ENCODE measurements around the gene HNRNPU. TPM values are rescaled to one million over a fixed set of nuclear protein-coding genes. Genes with fewer than 3 reads are reported as not detected.
A peak's percentile ranks its signal among the peaks of the same experiment; 100 is the strongest.

The HNRNPU gene
- total RNA-seq, 1 experiment from 2014 or later = 536 TPM

DNA sequence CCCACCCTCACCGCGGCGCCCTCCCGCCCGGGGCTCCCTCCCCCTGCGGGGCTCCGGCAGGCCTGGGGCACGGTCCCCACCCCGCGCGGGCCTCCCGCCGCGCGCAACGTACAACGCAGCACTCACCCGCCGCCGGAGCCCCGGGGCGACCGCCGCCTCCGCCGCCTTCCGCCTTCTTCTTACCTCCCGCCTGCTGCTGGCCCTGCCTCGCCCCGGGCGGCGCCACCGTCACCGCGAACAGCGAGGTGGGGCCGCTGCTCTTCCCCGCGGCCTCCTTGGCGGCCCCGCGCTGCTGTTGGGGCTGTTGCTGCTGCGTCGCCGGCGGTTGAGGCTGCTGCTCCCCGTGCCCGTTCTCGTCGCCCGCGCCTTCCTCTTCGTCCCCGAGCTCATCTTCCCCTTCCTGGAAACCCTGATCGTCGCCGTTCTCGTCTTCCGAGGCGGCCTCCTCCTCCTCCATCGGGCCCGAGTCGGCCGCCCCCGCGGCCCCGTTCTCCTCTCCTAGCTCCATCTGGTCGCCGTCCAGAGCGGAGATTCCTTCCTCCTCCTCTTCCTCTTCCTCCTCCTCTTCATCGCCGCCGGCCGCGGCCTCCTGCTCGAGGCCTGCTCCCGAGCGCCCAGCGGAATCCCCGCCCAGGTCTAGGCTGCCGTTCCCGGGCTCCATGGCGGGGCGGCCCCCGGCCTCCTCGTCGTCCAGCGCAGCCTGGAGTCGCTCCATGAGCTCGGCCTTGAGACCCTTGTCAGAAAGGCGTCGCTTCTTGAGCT lies 671 bp downstream of the HNRNPU start:
- peak overlapping the region; percentile 87 for H3K4me3 Mint-ChIP-seq
- no peaks in the 10 kb centered on the region for H3K27me3 Mint-ChIP-seq (ENCODE audit: low read depth)
- POLR2A ChIA-PET = interaction anchor here (0.5 to 5.4 kb wide), 9 partner anchors 11 to 179 kb away, joined by 3 to 37 read pairs (median 3); partner anchors contain the start of gene COX20
- no peak for TF ChIP-seq CREB1 (CRISPR knock-in tag; IDR thresholded peaks at IDR 0.05)
- 0 out of 2 replicates have a peak, but pooled peaks have one; percentile 5 for TF ChIP-seq ZNF317 (CRISPR knock-in tag; IDR thresholded peaks at IDR 0.05; ENCODE audit: borderline replicate concordance, low read depth)
- TF ChIP-seq ZNF263 (CRISPR knock-in tag; IDR thresholded peaks at IDR 0.05; ENCODE audit: low read depth) = 0 out of 2 replicates have a peak, but pooled peaks have one; percentile 9
- TF ChIP-seq, protein P1, sequence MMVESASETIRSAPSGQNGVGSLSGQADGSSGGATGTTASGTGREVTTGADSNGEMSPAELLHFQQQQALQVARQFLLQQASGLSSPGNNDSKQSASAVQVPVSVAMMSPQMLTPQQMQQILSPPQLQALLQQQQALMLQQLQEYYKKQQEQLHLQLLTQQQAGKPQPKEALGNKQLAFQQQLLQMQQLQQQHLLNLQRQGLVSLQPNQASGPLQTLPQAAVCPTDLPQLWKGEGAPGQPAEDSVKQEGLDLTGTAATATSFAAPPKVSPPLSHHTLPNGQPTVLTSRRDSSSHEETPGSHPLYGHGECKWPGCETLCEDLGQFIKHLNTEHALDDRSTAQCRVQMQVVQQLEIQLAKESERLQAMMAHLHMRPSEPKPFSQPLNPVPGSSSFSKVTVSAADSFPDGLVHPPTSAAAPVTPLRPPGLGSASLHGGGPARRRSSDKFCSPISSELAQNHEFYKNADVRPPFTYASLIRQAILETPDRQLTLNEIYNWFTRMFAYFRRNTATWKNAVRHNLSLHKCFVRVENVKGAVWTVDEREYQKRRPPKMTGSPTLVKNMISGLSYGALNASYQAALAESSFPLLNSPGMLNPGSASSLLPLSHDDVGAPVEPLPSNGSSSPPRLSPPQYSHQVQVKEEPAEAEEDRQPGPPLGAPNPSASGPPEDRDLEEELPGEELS (CRISPR knock-in tag; IDR thresholded peaks at IDR 0.05) = 0 out of 2 replicates have a peak, but pooled peaks have one; percentile 0
- TF ChIP-seq TEAD1 (CRISPR knock-in tag; IDR thresholded peaks at IDR 0.05) = peak; percentile 73; the same call in 1 of the 2 replicates
- TF ChIP-seq JUN (CRISPR knock-in tag; IDR thresholded peaks at IDR 0.05) = peak; percentile 70; the same call in 1 of the 2 replicates
- TF ChIP-seq, protein P2, sequence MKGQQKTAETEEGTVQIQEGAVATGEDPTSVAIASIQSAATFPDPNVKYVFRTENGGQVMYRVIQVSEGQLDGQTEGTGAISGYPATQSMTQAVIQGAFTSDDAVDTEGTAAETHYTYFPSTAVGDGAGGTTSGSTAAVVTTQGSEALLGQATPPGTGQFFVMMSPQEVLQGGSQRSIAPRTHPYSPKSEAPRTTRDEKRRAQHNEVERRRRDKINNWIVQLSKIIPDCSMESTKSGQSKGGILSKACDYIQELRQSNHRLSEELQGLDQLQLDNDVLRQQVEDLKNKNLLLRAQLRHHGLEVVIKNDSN (CRISPR knock-in tag; IDR thresholded peaks at IDR 0.05) = 0 out of 2 replicates have a peak, but pooled peaks have one; percentile 33
- no peak for TF ChIP-seq NFYB (CRISPR knock-in tag; conservative IDR thresholded peaks at IDR 0.05; ENCODE audit: low read depth)
- TF ChIP-seq RELA (CRISPR knock-in tag; IDR thresholded peaks at IDR 0.05; ENCODE audit: borderline replicate concordance) = no peak
- TF ChIP-seq, protein P3, sequence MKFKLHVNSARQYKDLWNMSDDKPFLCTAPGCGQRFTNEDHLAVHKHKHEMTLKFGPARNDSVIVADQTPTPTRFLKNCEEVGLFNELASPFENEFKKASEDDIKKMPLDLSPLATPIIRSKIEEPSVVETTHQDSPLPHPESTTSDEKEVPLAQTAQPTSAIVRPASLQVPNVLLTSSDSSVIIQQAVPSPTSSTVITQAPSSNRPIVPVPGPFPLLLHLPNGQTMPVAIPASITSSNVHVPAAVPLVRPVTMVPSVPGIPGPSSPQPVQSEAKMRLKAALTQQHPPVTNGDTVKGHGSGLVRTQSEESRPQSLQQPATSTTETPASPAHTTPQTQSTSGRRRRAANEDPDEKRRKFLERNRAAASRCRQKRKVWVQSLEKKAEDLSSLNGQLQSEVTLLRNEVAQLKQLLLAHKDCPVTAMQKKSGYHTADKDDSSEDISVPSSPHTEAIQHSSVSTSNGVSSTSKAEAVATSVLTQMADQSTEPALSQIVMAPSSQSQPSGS (CRISPR knock-in tag; IDR thresholded peaks at IDR 0.05; ENCODE audit: borderline replicate concordance, low read depth) = no peak
- H3K9me3 Mint-ChIP-seq = no peaks in the 10 kb centered on the region
- CTCF ChIA-PET = interaction anchor here (0.5 to 5.5 kb wide), 5 partner anchors 49 to 178 kb away, joined by 3 to 37 read pairs (median 4); no protein-coding TSS in a partner anchor
- no peak for DNase-seq (ENCODE audit: low spot score)
- H3K36me3 Mint-ChIP-seq = peaks cover 45% of the 10 kb centered on the region
- H3K27ac Mint-ChIP-seq = peak overlapping the region; percentile 92
- ATAC-seq = no peak
- peaks cover 49% of the 10 kb centered on the region for H3K4me1 Mint-ChIP-seq

GRCh38 chr1:244862699-244863490 lies 1.4 kb downstream of the HNRNPU start:
- Mint-ChIP-seq H3K4me1 (peaks cover 54% of the 10 kb centered on the region), H3K27me3 (ENCODE audit: low read depth) (no peaks in the 10 kb centered on the region), H3K4me3 (peak overlapping the region; percentile 98), H3K27ac (peak overlapping the region; percentile 97), H3K36me3 (peaks cover 52% of the 10 kb centered on the region), H3K9me3 (no peaks in the 10 kb centered on the region)
- ChIA-PET POLR2A (interaction anchor here (0.6 to 5.4 kb wide), 10 partner anchors 9 to 687 kb away, joined by 3 to 37 read pairs (median 3); partner anchors contain the start of gene COX20), CTCF (interaction anchor here (0.6 to 5.5 kb wide), 4 partner anchors 102 to 189 kb away, joined by 3 to 37 read pairs (median 4); no protein-coding TSS in a partner anchor)
- ATAC-seq (peak; percentile 75), DNase-seq (ENCODE audit: low spot score) (peak; percentile 92)
- TF ChIP-seq, protein P4, sequence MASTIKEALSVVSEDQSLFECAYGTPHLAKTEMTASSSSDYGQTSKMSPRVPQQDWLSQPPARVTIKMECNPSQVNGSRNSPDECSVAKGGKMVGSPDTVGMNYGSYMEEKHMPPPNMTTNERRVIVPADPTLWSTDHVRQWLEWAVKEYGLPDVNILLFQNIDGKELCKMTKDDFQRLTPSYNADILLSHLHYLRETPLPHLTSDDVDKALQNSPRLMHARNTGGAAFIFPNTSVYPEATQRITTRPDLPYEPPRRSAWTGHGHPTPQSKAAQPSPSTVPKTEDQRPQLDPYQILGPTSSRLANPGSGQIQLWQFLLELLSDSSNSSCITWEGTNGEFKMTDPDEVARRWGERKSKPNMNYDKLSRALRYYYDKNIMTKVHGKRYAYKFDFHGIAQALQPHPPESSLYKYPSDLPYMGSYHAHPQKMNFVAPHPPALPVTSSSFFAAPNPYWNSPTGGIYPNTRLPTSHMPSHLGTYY (CRISPR knock-in tag; IDR thresholded peaks at IDR 0.05) = 0 out of 2 replicates have a peak, but pooled peaks have one; percentile 34
- TF ChIP-seq ZNF232 (CRISPR knock-in tag; IDR thresholded peaks at IDR 0.05) (no peak), HMGXB4 (CRISPR knock-in tag; IDR thresholded peaks at IDR 0.05) (no peak), KAT7 (CRISPR knock-in tag; IDR thresholded peaks at IDR 0.05; ENCODE audit: borderline replicate concordance) (no peak), EMX1 (CRISPR knock-in tag; IDR thresholded peaks at IDR 0.05) (no peak), MXD4 (CRISPR knock-in tag; IDR thresholded peaks at IDR 0.05; ENCODE audit: borderline replicate concordance) (no peak), ELF4 (CRISPR knock-in tag; IDR thresholded peaks at IDR 0.05; ENCODE audit: low read depth) (peak; percentile 19; the same call in 1 of the 2 replicates)
- TF ChIP-seq, protein P2 (CRISPR knock-in tag; IDR thresholded peaks at IDR 0.05) = no peak
- TF ChIP-seq, protein P5, sequence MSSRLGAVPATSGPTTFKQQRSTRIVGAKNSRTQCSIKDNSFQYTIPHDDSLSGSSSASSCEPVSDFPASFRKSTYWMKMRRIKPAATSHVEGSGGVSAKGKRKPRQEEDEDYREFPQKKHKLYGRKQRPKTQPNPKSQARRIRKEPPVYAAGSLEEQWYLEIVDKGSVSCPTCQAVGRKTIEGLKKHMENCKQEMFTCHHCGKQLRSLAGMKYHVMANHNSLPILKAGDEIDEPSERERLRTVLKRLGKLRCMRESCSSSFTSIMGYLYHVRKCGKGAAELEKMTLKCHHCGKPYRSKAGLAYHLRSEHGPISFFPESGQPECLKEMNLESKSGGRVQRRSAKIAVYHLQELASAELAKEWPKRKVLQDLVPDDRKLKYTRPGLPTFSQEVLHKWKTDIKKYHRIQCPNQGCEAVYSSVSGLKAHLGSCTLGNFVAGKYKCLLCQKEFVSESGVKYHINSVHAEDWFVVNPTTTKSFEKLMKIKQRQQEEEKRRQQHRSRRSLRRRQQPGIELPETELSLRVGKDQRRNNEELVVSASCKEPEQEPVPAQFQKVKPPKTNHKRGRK (CRISPR knock-in tag; IDR thresholded peaks at IDR 0.05; ENCODE audit: borderline replicate concordance) = no peak
- TF ChIP-seq, protein P1 (CRISPR knock-in tag; IDR thresholded peaks at IDR 0.05) = peak; percentile 9; the same call in 1 of the 2 replicates

All from WTC11 (cell line).